GM19328 (cell line): Measurements from ENCODE around the gene RBP5.

Experiments
- ATAC-seq: cut with Tn5 transposase; IDR thresholded peaks from one replicate; pipeline ENCODE4 v1.9.1; 2021; ENCODE audit warnings: mild to moderate bottlenecking, moderate library complexity; ENCODE audit not compliant: unreplicated experiment

The RBP5 gene

GRCh38 chr12:7102582-7102981 is 26.1 kb downstream of the RBP5 start:
- ATAC-seq = no peak

- ATAC-seq = no peak
These were observed 27.0 kb downstream of the RBP5 start for GRCh38 chr12:7101694-7102131.

- ATAC-seq = no peak
These were observed 27.5 kb downstream of the RBP5 start for GRCh38 chr12:7101047-7101693.

GRCh38 chr12:7100239-7100638 is 28.4 kb downstream of the RBP5 start:
- ATAC-seq = no peak

- ATAC-seq = no peak
These were observed 29.2 kb downstream of the RBP5 start for GRCh38 chr12:7099290-7099996.

- no peak for ATAC-seq
These were observed 31.7 kb downstream of the RBP5 start for GRCh38 chr12:7096979-7097378.

GRCh38 chr12:7096006-7096932 is 32.4 kb downstream of the RBP5 start:
- no peak for ATAC-seq

- no peak for ATAC-seq
These were observed 34.8 kb downstream of the RBP5 start for GRCh38 chr12:7093892-7094291.

- ATAC-seq = no peak
These were observed 35.2 kb downstream of the RBP5 start for GRCh38 chr12:7093486-7093885.

- ATAC-seq = no peak
These were observed 35.7 kb downstream of the RBP5 start for GRCh38 chr12:7092986-7093460.

GRCh38 chr12:7092229-7092985 is 36.3 kb downstream of the RBP5 start, which contains the start of gene C1R:
C1R (minus strand) TSS chr12:7092445; CDS start chr12:7092388, 57 bp downstream.
- no peak for ATAC-seq

GRCh38 chr12:7091660-7092228 is 36.9 kb downstream of the RBP5 start:
- no peak for ATAC-seq

GRCh38 chr12:7091171-7091570 is 37.5 kb downstream of the RBP5 start:
- no peak for ATAC-seq

- ATAC-seq = no peak
These were observed 38.3 kb downstream of the RBP5 start for GRCh38 chr12:7090222-7090998.

GRCh38 chr12:7089196-7089871 is 39.4 kb downstream of the RBP5 start:
- no peak for ATAC-seq

- no peak for ATAC-seq
These were observed 45.6 kb downstream of the RBP5 start for GRCh38 chr12:7083125-7083524.

- no peak for ATAC-seq
These were observed 47.7 kb downstream of the RBP5 start for GRCh38 chr12:7081037-7081436.

GRCh38 chr12:7079826-7080125 is 48.9 kb downstream of the RBP5 start:
- ATAC-seq = no peak

GRCh38 chr12:7078163-7078562 is 50.5 kb downstream of the RBP5 start:
- no peak for ATAC-seq
